ENCODE results near the gene DGKB.

DNA sequence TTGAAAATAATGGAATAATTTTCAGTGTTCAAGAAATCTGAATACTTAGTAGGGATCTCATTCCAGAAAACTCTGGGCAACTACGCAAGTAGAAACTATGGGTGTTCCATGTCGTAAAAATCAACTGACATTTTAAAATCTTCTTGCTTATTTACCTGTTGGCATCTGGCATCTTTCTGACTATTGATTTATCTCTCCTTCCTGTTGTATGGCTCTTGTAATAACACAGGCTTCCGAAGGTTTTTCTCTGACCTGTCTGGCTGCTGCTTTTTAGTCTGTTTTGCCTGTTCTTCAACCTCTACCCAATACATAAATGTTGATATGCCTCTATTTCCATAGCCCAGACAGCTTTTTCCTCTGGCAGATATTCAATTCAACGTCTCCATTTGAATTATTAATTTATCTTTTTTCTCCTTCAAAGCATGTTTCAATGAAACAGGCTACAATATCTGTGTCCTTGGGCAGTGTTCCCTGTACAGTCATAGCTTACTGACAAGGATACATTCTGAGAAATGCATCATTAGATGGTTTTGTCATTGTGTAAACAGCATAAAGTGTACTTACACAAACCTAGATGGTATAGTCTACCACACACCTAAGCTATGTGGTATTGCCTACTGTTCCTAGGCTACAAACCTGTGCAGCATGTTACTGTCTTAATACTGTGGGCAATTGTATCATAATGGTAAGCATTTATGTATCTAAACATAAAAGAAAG, 807.2 kb downstream of the DGKB start:
- TF ChIP-seq POLR2AphosphoS5 (IDR thresholded peaks at IDR 0.05) (no peak), CTCF (IDR thresholded peaks at IDR 0.05) (no peak), EP300 (IDR thresholded peaks at IDR 0.05) (no peak), POLR2A (IDR thresholded peaks at IDR 0.05) (no peak)

Data from gastroesophageal sphincter (tissue), 3 donors.